SKM-1 treated with dmso at 0.1 percent for 144 hours (cell line): ENCODE measurements around the gene TNFRSF1A.

Source experiments
- DNase-seq: peaks from one replicate; lab custom pipeline; 2025; ENCODE audit not compliant: unreplicated experiment; lab: John Stamatoyannopoulos, UW

The TNFRSF1A gene

GRCh38 chr12:6279631-6280030 lies 62.2 kb downstream of the TNFRSF1A start:
- no peak for DNase-seq

GRCh38 chr12:6279256-6279628 lies 62.6 kb downstream of the TNFRSF1A start:
- DNase-seq, result no peak
